WI38 (cell line): ENCODE measurements around the gene TMEM184A.

Experiments
- H3K4me3 ChIP-seq: 2 replicates; pipeline ENCODE4 v1.5.1; 2011; ENCODE audit warnings: low read depth, mild to moderate bottlenecking, control low read depth, low read length
- TF ChIP-seq, protein P1 (sequence below): IDR thresholded peaks from 2 replicates; pipeline ENCODE4 v1.5.1; 2012; ENCODE audit warnings: low read depth, mild to moderate bottlenecking, control low read depth, low read length

Gene TMEM184A

DNA sequence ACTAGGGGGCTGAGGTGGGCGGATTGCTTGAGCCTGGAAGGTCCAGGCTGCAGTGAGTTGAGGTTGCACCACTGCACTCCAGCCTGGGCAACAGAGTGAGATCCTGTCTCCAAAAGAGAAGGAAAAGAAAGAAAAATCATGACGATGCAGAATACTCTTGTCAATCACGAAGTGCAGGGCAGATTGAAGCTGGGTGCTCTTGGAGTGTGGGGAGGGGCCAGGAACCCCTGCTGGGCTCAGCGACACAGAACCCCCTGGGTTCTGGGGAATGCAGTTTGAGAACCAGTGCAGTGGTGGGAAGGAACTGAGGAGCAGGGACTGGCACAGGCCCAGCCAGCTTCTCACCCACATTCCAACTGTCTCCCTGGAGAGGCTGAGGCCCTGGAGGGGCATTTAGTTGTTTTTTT is 41.0 kb downstream of the TMEM184A start:
- TF ChIP-seq, protein P1, sequence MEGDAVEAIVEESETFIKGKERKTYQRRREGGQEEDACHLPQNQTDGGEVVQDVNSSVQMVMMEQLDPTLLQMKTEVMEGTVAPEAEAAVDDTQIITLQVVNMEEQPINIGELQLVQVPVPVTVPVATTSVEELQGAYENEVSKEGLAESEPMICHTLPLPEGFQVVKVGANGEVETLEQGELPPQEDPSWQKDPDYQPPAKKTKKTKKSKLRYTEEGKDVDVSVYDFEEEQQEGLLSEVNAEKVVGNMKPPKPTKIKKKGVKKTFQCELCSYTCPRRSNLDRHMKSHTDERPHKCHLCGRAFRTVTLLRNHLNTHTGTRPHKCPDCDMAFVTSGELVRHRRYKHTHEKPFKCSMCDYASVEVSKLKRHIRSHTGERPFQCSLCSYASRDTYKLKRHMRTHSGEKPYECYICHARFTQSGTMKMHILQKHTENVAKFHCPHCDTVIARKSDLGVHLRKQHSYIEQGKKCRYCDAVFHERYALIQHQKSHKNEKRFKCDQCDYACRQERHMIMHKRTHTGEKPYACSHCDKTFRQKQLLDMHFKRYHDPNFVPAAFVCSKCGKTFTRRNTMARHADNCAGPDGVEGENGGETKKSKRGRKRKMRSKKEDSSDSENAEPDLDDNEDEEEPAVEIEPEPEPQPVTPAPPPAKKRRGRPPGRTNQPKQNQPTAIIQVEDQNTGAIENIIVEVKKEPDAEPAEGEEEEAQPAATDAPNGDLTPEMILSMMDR: no peak
- no peak overlapping the region for H3K4me3 ChIP-seq

DNA sequence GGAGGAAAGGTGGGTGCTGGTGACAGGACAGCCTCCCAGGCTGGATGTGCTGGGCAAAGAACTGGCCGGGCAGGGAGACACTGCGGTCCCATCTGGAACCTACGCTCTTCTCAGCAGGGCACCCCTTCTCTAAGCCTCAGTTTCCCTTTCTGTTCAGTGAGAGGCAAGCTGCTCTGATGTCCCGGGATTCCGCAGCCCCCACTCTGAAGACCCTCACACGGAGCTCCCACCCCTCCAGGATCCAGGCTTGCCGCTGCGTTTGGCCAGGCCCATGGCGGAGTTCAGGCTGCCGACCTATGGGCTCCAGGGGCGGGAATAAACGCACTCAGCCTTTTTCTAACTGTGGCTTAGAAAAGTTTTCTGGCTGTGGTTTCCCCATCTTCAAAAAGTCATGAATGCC is 41.6 kb downstream of the TMEM184A start:
- H3K4me3 ChIP-seq: no peak overlapping the region
- TF ChIP-seq, protein P1: no peak

DNA sequence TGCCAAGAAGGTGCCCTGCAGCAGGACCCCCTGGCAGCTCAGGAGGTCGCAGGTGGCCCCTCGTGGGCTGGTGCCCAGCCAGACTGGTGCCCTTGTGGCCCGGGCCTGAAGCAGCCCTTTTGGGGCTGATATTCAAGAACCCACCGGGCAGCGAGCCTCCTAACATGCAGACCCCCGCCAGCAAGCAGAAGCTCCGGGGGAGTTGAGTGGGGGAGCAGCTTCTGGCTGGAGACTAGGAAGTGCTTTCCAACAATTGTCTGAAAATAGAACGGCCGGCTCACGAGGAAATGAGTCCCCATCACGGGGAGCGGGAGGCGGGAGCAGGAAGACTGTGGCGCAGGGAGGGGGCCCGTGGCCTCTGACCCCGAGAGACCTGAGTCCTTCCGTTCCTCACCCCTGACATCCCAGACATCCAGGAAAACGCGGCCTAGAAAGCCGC is 42.3 kb downstream of the TMEM184A start:
- TF ChIP-seq, protein P1: no peak
- H3K4me3 ChIP-seq: no peak overlapping the region

DNA sequence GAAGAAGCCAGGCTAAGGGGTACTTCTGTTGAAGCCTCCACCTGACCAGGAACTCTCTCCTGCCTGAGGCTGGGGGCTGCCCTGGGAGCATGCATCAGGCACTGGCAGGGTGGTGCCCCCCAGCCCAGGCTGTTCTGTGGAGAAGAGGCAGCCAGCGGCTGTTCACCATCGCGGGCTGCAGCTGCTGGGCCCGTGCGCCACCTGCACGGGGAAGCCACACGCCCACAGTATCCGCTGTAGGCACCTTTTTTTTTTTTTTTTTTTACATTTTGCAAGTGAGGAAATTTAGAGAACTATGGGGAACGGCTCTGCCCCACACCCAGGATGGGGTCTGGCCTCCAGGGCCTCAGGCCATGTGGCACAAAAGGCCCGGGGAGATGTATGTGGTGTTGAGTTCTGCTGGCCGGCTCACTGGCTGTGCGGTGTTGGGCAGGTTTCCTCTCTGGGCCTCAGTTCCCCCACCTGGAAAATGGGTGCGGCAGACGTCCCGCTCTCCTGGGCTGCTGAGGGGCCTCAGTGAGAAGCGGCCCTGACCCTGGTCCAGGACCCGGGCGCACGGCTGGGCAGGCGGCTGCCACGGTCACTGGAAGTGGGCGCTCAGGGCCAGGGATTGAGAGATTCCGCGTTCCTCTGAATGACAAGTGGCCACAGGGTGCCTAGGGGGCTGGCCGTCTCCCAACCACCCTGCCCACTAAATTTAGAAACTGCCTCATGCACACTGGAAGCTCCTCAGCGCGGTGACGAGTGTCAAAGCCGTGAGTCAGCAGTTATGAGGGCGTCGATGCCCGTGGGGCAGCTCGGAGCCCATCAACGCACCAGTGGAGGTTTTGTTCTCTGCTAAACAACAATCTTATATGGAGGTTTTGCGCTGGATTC is 43.0 kb downstream of the TMEM184A start:
- H3K4me3 ChIP-seq: no peak overlapping the region

DNA sequence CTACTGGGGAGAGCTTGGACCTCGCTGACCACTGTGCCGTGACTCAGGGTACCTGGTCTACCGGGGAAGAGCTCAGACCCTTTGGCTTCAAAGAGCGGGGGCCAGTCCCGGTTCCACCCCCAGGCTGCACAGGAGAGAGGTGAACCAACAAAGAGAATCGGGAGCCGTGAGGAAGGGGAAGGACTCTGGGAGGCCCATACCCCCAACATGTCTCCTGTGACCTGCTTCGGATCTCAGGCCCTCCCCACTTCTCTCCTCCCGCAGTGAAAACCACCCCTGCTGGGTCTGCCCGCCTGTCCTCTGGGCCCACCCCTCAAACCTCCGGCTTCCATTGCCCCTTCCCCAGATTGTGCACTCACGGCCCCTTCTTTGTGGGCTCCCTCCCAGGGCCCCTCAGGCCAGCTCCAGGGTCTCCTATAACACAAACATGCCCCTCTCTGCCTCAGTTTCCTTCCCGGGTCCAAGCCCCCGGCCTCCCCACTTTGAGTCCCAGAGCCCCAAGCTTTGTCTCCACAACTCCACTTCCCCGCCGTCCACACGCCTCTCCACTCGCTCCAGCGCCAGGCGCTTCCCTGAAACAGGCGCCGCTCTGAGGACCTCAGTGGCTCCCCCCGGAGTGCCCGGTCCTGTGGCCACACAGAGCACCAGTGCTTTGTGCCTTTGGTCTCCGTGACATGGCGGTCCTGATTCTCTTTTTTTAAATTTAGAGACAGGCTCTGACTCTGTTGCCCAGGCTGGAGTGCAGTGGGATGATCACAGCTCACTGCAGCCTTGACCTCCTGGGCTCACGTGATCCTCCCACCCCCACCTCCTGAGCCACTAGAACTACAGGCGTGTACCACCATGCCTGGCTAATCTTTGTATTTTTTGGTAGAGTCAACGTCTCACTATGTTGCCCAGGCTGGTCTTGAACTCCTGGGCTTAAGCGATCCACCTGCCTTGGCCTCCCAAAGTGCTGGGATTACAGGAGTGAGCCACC is 44.3 kb downstream of the TMEM184A start:
- TF ChIP-seq, protein P1: no peak
- H3K4me3 ChIP-seq: no peak overlapping the region

More for the DNA sequence above, 43.0 kb downstream of the TMEM184A start:
- TF ChIP-seq, protein P1: no peak

DNA sequence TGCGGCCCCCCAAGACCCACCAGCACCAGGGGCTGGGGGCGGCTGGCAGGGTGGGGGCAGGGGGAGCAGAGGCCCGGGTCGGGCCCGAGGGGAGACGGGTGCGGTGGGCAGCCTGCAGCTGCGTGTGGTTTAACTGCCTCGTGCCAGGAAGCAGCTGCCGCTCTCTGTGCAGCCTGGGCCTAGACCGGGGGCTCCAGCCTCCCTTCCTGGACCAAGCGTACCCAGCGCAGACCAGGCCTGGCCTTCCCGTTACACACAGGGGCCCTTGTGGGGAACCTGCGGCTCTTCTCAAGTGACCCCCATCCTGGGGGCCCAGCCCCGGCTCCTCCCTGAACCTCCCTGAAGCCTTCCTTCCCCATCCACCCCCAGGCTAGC is 45.2 kb downstream of the TMEM184A start:
- no peak overlapping the region for H3K4me3 ChIP-seq

More for the DNA sequence above, 45.2 kb downstream of the TMEM184A start:
- TF ChIP-seq, protein P1: no peak
